GM18502 (cell line): ENCODE data around the gene CD68.

Experiments used
- ATAC-seq: cut with Tn5 transposase; IDR thresholded peaks from one replicate; pipeline ENCODE4 v1.9.1; 2021; ENCODE audit warnings: mild to moderate bottlenecking; ENCODE audit not compliant: unreplicated experiment, poor library complexity

Gene CD68

DNA sequence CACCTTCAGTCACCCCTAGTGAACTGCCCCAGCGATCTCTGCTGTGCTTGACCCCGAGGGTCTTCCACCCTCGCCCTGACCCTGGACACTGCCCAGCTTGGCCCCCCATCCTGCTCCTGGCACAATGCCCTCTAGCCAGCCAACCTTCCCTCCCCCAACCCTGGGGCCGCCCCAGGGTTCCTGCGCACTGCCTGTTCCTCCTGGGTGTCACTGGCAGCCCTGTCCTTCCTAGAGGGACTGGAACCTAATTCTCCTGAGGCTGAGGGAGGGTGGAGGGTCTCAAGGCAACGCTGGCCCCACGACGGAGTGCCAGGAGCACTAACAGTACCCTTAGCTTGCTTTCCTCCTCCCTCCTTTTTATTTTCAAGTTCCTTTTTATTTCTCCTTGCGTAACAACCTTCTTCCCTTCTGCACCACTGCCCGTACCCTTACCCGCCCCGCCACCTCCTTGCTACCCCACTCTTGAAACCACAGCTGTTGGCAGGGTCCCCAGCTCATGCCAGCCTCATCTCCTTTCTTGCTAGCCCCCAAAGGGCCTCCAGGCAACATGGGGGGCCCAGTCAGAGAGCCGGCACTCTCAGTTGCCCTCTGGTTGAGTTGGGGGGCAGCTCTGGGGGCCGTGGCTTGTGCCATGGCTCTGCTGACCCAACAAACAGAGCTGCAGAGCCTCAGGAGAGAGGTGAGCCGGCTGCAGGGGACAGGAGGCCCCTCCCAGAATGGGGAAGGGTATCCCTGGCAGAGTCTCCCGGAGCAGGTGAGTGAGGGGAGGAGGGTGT lies 20.7 kb upstream of the CD68 start, which contains the start of gene TNFSF13:
TSS of gene TNFSF13 (plus strand) at position 207 of the 776 bp plus-strand sequence. CDS start at position 497, 290 bp downstream.
- no peak for ATAC-seq

DNA sequence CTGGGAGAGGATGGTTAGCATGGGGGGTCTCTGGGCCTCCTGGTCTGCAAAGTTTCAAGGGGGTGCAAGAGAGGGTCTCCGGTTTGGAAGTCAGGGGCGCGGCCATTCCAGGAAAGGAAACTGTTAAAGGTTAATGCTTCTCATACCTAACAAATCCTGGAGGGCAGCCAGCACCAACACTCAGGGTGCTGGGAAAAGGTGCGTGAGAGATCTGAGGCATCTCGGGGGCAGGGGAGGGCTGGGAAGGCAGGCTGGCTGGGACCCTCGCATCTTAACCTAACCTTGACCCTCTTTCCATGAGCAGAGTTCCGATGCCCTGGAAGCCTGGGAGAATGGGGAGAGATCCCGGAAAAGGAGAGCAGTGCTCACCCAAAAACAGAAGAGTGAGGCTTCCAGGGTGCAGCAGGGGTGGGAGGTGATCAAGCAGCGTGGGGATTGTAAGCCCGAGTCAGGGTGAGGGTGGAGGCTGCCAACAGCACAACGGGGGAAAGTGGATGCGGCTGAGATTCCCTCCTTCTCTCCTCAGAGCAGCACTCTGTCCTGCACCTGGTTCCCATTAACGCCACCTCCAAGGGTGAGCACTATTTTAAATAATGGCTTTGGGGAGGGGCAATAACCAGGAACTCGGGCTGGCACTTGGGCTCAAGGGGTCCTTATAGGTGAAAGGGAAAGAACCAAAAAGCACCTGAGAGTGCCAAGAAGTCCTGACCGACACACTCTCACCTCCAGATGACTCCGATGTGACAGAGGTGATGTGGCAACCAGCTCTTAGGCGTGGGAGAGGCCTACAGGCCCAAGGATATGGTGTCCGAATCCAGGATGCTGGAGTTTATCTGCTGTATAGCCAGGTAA lies 19.9 kb upstream of the CD68 start:
- no peak for ATAC-seq

DNA sequence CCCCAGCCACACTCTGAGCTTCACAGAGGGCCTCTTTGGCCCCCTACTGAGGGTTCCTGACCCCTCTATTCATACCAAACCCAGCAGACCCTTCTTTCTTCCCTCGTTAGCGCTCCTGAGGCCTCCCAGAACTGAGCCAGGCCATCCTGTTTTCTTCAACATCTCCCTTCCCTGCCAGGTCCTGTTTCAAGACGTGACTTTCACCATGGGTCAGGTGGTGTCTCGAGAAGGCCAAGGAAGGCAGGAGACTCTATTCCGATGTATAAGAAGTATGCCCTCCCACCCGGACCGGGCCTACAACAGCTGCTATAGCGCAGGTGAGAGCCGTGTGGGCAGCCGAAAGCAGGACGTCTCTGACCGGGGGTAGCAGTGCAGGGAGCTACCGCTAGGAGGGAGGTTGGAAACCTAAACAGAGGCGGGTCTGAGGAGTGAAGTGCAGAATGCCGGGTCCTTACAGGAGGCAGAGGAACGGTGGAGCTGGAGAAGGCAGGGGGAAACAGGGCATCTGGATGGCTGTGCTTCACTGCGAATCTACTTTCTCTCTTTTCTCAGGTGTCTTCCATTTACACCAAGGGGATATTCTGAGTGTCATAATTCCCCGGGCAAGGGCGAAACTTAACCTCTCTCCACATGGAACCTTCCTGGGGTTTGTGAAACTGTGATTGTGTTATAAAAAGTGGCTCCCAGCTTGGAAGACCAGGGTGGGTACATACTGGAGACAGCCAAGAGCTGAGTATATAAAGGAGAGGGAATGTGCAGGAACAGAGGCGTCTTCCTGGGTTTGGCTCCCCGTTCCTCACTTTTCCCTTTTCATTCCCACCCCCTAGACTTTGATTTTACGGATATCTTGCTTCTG lies 19.0 kb upstream of the CD68 start:
- ATAC-seq, result no peak

DNA sequence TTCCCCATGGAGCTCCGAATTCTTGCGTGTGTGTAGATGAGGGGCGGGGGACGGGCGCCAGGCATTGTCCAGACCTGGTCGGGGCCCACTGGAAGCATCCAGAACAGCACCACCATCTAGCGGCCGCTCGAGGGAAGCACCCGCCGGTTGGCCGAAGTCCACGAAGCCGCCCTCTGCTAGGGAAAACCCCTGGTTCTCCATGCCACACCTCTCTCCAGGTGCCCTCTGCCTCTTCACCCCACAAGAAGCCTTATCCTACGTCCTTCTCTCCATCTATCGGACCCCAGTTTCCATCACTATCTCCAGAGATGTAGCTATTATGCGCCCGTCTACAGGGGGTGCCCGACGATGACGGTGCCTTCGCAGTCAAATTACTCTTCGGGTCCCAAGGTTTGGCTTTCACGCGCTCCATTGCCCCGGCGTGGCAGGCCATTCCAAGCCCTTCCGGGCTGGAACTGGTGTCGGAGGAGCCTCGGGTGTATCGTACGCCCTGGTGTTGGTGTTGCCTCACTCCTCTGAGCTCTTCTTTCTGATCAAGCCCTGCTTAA lies 18.3 kb upstream of the CD68 start:
- peak; percentile 41 for ATAC-seq

DNA sequence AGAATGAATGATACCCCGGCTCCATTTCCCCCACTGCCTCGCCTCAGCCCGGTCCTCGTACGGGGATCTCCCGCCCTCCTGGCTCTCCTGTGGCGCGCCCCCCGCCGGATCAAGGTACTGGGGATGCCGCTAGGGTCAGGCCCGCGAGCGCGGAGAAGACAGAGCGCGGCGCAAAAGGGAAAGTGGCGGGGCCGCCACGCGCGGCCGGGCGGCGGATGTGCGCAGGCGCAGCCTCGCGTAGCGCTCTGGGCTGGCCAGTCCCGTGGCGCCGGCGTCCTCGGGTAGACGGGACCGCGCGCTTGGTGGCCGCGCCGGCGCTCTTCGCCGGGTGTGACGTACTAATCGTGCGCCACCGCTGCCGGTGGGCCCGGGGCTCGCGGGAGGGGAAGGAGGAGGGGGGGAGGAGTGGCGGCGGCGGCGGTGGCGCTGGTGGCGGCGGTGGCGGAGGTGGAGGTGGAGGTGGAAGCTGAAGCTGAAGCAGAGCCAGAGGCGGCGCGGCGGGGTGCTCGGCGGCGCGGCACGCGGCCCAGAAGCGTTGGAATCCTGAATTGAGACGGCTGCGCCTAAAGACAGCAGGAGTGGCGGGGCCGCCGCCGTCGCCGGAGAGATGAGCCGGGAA lies 17.7 kb upstream of the CD68 start, which contains the start of gene SENP3:
TSS of gene SENP3 (plus strand) at position 331 of the 619 bp plus-strand sequence. CDS start 1,158 bp downstream, outside the sequence.
- peak; percentile 68 for ATAC-seq

DNA sequence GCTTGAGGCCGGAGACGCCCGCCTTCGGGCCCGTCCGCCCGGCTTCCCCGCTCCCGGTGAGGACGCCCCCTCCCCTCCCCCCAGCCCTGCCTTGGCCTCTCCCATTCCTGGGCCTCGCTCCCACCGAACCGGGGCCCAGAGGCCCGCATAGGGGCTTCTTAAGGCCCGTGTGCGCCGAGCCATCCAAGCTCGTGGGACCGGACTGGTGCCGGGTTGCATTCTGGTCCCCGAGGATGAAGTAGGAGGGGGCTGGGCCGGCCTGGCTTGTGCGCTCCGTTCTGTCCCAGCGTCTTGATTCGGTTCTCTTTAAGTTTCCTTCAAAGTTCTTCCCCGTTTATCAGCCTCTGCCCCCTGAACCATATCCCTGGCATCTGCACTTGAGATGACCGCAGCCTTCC lies 17.2 kb upstream of the CD68 start:
- peak; percentile 3 for ATAC-seq

DNA sequence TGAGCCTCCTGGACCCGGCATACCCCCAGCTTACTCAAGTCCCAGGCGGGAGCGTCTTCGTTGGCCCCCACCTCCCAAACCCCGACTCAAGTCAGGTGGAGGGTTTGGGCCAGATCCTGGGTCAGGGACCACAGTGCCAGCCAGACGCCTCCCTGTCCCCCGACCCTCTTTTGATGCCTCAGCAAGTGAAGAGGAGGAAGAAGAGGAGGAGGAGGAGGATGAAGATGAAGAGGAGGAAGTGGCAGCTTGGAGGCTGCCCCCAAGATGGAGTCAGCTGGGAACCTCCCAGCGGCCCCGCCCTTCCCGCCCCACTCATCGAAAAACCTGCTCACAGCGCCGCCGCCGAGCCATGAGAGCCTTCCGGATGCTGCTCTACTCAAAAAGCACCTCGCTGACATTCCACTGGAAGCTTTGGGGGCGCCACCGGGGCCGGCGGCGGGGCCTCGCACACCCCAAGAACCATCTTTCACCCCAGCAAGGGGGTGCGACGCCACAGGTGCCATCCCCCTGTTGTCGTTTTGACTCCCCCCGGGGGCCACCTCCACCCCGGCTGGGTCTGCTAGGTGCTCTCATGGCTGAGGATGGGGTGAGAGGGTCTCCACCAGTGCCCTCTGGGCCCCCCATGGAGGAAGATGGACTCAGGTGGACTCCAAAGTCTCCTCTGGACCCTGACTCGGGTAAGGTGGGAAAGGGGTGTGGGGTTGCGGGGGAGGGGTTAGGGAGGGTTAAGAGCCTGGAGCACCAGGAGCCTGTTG lies 16.1 kb upstream of the CD68 start:
- no peak for ATAC-seq

DNA sequence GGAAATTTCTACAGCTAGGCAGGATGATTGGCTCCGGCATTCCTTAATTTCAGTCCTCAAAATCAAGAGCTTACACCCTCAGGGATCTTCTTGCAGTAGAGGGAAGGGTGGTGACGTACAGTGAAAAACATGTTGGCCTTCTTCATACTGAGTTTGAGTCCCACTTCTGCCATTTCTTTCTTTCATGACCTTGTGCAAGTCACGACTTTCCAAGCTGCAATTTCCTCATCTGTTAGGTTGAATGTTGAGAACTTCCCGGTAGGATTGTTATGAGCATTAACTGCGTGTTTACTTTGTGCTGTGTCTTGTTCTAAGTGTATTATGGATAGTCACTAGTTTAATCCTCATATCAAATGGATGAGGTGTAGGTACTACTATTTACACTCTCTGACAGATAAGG lies 9.9 kb upstream of the CD68 start:
- no peak for ATAC-seq

DNA sequence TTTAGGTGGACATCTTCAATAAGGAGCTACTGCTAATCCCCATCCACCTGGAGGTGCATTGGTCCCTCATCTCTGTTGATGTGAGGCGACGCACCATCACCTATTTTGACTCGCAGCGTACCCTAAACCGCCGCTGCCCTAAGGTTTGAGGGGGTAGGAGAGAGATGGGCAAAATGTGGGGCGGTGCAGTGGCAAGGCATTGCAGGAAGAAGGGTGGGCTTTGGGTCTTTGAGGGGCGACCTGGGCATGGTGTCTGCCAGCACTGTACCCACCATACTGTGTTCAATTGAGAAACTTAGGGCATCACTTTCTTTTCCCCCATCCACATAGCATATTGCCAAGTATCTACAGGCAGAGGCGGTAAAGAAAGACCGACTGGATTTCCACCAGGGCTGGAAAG lies 9.1 kb upstream of the CD68 start:
- ATAC-seq, result no peak

DNA sequence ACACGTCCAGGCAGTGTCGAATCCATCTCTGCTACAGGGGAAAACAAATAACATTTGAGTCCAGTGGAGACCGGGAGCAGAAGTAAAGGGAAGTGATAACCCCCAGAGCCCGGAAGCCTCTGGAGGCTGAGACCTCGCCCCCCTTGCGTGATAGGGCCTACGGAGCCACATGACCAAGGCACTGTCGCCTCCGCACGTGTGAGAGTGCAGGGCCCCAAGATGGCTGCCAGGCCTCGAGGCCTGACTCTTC lies 7.2 kb upstream of the CD68 start:
- ATAC-seq, result peak; percentile 88

DNA sequence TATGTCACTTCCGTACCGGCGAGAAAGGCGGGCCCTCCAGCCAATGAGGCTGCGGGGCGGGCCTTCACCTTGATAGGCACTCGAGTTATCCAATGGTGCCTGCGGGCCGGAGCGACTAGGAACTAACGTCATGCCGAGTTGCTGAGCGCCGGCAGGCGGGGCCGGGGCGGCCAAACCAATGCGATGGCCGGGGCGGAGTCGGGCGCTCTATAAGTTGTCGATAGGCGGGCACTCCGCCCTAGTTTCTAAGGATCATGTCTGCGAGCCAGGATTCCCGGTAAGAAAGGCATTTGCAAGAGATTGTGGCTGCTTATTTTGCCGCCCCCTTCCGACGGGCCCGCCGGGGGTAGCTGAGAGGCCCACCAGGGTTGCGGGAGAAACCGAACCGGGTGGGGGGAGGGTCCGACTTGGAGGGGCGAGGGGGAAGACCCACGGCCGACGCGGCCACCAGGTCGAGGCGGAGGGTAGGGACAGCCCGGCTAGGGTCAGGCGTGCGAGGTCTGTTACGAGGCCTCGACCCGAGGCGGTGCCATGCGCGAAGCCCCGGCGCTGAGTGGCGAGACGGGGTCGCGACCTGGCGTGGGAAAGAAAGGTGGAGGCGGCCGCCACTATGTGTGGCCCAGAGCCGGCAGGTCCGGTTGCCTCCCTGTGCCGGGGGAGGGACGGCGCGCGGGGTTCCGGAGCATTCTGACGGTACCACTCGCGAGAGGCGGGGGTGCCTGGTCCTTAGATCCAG lies 6.7 kb upstream of the CD68 start:
- peak; percentile 7 for ATAC-seq

DNA sequence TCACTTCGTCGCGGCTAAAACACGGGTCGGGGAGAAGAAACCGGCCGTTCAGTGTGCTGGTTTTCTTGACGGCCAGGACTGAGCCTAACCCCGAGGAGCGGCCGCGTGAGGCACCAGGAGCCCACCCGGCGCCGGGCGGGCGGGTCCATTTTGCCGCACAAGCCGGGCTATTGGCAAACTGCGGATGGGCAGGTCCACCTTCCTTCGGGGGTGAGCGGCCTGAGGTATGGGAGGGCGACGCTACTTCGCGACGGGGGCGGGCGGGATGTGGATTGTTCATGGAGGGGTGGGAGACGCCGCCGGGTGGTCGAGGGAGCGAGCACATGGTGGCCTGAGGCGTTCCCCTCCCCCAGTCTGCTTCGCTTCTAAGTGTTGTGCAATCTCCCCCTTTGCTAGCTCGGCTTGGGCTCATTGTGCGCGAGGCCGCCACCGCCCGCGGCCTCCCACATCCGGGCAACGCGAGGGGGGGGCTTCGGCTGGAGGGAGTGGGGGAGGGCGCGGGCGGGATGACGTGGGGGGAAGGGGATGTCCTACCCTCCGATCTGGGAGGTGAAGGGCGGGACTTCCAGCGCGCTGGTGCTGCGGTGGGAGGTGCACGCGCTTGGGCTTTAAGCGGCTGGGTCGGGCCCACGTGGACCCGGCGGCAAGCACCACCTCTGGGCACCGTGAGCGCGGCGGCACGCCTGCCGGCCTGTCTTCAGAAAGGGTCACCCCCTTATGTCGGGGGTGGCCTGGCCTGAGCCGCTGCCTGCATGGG lies 5.9 kb upstream of the CD68 start:
- ATAC-seq, result no peak

DNA sequence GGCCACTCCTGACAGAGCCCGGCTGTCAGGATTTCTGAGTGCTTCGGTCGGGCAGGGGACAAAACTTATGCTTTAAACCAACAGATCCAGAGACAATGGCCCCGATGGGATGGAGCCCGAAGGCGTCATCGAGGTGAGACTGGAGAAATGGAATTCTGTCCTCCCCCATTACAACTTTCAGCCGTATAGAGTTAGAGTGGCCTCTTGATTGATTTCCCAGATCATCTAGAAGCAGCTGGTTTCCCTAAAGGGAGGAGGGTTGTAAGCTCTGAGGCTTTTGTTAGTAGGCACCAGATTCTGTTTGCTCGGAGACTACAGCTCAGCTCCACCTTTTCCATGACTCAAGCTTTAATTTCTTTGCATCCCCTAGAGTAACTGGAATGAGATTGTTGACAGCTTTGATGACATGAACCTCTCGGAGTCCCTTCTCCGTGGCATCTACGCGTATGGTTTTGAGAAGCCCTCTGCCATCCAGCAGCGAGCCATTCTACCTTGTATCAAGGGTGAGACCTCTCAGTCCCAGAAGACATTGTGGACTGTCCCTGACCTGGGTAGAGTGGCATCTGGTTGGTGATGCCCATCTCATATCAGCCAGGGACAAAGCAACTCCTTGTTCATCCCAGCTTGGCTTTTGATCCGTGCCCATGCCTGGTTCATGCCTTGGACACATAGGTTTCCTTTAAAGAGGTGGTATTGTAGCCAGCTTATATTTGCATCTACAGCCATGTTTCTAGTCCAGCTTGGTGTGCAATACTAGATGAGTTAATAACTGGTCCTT lies 5.1 kb upstream of the CD68 start:
- no peak for ATAC-seq

DNA sequence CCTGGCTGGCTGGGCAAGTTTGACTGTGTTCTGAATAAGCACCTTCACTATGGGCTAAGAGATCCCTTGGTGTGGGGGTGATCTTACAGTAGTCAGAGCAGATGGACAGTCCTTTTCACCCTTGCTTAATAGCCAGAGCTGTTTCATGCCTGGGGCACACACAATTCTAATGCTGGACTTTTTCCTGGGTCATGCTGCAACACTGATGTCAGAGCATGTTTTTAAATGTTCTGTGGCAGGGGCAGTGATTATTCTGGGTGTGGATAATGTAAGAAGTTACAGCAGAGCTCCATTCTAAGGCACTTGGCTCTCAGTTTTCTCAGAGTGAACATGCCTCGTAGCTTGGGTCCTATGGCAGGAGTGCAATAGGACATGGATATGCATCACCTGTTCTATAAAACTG lies 4.0 kb upstream of the CD68 start:
- no peak for ATAC-seq

DNA sequence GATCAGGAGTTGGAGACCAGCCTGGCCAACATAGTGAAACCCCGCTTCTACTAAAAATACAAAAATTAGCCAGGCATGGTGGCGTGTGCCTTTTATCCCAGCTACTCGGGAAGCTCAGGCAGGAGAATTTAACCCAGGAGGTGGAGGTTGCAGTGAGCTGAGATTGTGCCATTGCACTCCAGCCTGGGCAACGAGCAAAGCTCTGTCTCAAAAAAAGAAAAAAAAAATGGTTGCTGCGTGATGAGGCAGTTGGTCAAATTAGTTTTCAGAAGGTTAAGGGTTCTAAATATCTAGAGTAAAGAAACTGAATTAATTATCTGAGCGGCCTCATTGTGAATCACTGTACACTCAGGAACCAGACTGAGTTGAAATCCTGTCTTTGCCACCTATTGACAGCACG lies 3.5 kb upstream of the CD68 start:
- no peak for ATAC-seq

DNA sequence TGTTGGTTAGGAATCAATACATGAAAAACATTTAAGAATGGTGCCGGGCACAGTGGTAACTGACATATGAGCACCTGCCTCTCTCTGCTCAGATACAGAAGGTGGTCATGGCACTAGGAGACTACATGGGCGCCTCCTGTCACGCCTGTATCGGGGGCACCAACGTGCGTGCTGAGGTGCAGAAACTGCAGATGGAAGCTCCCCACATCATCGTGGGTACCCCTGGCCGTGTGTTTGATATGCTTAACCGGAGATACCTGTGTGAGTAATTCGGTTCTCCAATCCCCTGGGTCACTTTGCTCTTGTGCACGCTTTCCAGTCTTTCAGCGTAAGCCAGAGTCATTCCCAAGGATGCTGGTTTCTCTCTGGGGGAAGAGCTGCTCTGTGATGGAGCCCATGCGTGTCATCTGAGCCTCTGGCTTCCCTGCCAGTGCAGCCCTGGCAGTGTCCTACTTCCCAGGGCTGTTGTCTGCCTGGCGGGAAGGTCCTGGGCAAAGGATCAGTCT lies 3.0 kb upstream of the CD68 start:
- ATAC-seq, result no peak
